IPS DF 6.9 (cell line): ENCODE measurements around the gene KMT5C.

Experiments
- DNase-seq: peaks from one replicate; pipeline ENCODE4 v3.0.0-alpha.2; 2013; ENCODE audit warnings: low read depth, low spot score
- H3K27ac ChIP-seq: one replicate; pipeline ENCODE4 v1.5.1; 2013; ENCODE audit warnings: low read length, control low read depth
- H3K27me3 ChIP-seq: 2 replicates; pipeline ENCODE4 v1.6.1; 2013; ENCODE audit warnings: mild to moderate bottlenecking, low read length; ENCODE audit not compliant: control insufficient read depth, insufficient read depth
- H3K36me3 ChIP-seq: 2 replicates; pipeline ENCODE4 v1.6.1; 2013; ENCODE audit warnings: low read length; ENCODE audit not compliant: control insufficient read depth, insufficient read depth
- H3K4me1 ChIP-seq: 2 replicates; pipeline ENCODE4 v1.6.1; 2013; ENCODE audit warnings: low read length; ENCODE audit not compliant: control insufficient read depth, insufficient read depth
- H3K4me3 ChIP-seq: 2 replicates; pipeline ENCODE4 v1.5.1; 2013; ENCODE audit warnings: mild to moderate bottlenecking, low read length
- H3K9me3 ChIP-seq: 2 replicates; pipeline ENCODE4 v1.6.1; 2013; ENCODE audit warnings: low read length, inconsistent platforms; ENCODE audit not compliant: control insufficient read depth, insufficient read depth
- whole genome bisulfite sequencing: extraction: QIAGEN DNeasy Blood & Tissue Kit; methylation state at CpG from one replicate; pipeline ENCODE4 v1.1.7; 2013; ENCODE audit warnings: mixed read lengths, missing lambda C conversion rate; ENCODE audit not compliant: insufficient read length, insufficient coverage; 5-methylcytosine and 5-hydroxymethylcytosine counted together

The KMT5C gene

GRCh38 chr19:55347442-55348009 is 7.8 kb downstream of the KMT5C start:
- Histone ChIP-seq H3K4me3 (no peak overlapping the region), H3K27ac (no peak overlapping the region), H3K27me3 (no peaks in the 10 kb centered on the region), H3K9me3 (no peaks in the 10 kb centered on the region), H3K4me1 (peaks cover 16% of the 10 kb centered on the region), H3K36me3 (peaks cover 15% of the 10 kb centered on the region)
- no peak for DNase-seq
- WGBS, result no CpG with 5 or more reads among the region's 10 CpGs

- peaks cover 16% of the 10 kb centered on the region for H3K4me1 ChIP-seq
- peaks cover 12% of the 10 kb centered on the region for H3K36me3 ChIP-seq
- peaks cover 5% of the 10 kb centered on the region; the same call in 1 of the 2 replicates for H3K27me3 ChIP-seq
- peak overlapping the region; percentile 56 for H3K27ac ChIP-seq
- DNase-seq, result no peak
- H3K4me3 ChIP-seq, result no peak overlapping the region
- no CpG with 5 or more reads among the region's 22 CpGs for WGBS
- H3K9me3 ChIP-seq, result no peaks in the 10 kb centered on the region
Measured at GRCh38 chr19:55348317-55349034, 8.8 kb downstream of the KMT5C start.

DNA sequence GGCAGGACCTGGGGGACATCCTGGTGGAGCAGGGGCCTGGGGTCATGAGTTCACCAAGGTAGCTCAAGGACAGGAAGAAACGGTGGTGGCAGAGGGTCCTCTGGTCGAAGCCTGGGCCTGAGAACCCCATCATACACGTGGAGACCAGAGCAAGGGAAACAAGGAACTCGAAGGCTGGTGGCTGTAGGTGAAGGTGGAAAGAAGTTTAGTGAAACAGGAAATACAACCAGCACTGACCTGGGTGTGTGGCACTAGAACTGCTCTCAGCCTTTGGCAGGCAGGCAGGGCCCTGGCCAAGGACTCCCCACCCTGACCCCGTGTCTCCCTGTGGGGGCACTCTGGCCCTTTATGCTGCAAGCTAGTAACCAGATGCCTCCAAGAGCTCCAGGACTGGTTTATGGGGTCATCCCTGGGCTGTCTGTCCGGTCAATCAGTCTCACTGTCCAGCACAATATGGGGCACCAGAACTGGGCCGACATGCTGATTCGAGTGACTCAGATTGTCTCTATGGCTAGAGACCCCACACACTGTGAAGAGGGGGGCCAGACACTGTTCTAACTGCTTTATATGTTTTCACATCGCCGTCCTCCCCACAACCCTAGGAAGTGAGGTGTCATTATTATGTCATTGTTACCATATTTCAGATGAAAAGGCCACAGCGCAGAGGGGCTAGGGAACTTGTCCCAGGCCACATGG is 11.1 kb downstream of the KMT5C start:
- no CpG with 5 or more reads among the region's 11 CpGs for WGBS
- no peak overlapping the region for H3K27ac ChIP-seq
- H3K4me1 ChIP-seq, result peaks cover 16% of the 10 kb centered on the region
- no peak overlapping the region for H3K4me3 ChIP-seq
- H3K9me3 ChIP-seq, result no peaks in the 10 kb centered on the region
- no peak for DNase-seq
- H3K27me3 ChIP-seq, result peaks cover 7% of the 10 kb centered on the region; the same call in 1 of the 2 replicates
- peaks cover 8% of the 10 kb centered on the region for H3K36me3 ChIP-seq

DNA sequence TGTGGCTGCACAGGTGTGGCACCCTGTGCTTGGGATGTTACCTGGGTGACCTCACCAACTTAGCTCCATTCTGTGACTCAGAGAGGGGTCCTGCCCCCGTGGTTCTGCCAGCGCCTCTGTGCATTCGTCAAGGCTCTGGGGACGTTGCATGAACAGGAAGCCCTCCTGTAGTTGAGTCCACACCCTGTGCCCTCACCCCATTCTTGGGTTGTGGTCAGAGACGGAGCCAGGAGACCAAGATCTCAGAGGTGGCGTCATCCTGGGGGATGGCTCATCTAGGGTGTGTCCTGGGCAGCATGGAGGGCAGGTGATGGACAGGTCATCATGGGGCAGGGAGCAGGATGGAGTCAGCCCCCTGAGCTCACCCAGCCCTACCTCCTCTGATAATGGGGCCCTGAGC is 12.4 kb downstream of the KMT5C start:
- peaks cover 5% of the 10 kb centered on the region for H3K36me3 ChIP-seq
- no peaks in the 10 kb centered on the region for H3K9me3 ChIP-seq
- peaks cover 7% of the 10 kb centered on the region; the same call in 1 of the 2 replicates for H3K27me3 ChIP-seq
- H3K27ac ChIP-seq, result no peak overlapping the region
- H3K4me1 ChIP-seq, result peaks cover 16% of the 10 kb centered on the region
- no peak for DNase-seq
- no CpG with 5 or more reads among the region's 6 CpGs for WGBS
- no peak overlapping the region for H3K4me3 ChIP-seq

DNA sequence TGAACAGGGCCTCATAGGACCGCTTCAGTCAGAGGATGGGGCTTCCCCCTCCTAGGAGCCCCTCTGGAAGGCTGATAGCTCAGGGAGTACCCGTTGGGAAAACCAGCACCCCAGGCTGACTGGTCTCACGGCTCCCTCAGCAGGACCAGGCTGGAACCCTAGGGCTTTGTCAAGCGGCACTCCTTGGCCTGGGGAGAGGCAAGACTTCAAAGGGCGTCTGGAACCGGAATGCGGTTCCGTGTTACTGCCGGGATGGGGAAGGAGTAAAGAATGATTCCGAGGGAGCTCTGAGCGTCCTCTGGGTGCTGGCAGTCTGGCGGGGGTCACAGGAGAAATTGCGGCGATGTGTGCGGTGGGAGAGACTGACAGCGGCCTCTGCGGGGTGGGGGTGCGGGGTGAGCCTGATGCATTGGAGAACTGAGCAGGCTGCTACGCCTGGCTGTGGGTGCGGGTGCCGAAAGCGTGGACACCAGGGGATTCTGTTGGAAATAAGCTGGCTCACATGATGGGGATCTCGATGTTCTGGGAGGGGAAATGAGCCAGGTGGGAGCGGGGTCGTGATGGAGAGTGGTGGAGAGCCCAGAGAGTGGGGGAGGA is 13.0 kb downstream of the KMT5C start:
- WGBS, result no CpG with 5 or more reads among the region's 25 CpGs
- Histone ChIP-seq H3K4me3 (no peak overlapping the region), H3K9me3 (no peaks in the 10 kb centered on the region), H3K27ac (no peak overlapping the region), H3K4me1 (peaks cover 12% of the 10 kb centered on the region), H3K27me3 (peaks cover 7% of the 10 kb centered on the region; the same call in 1 of the 2 replicates), H3K36me3 (no peaks in the 10 kb centered on the region; the same call in 1 of the 2 replicates)
- DNase-seq, result no peak

GRCh38 chr19:55353356-55353802 is 13.7 kb downstream of the KMT5C start:
- Histone ChIP-seq H3K27me3 (peaks cover 7% of the 10 kb centered on the region; the same call in 1 of the 2 replicates), H3K36me3 (no peaks in the 10 kb centered on the region), H3K9me3 (no peaks in the 10 kb centered on the region), H3K4me1 (peaks cover 7% of the 10 kb centered on the region), H3K4me3 (peak overlapping the region; percentile 55; the same call in 1 of the 2 replicates), H3K27ac (no peak overlapping the region)
- no peak for DNase-seq
- WGBS, result no CpG with 5 or more reads among the region's 24 CpGs

GRCh38 chr19:55353803-55354697 is 14.4 kb downstream of the KMT5C start:
- Histone ChIP-seq H3K4me3 (peak overlapping the region; percentile 55; the same call in 1 of the 2 replicates), H3K27me3 (peaks cover 7% of the 10 kb centered on the region; the same call in 1 of the 2 replicates), H3K27ac (no peak overlapping the region), H3K9me3 (no peaks in the 10 kb centered on the region), H3K4me1 (peaks cover 4% of the 10 kb centered on the region), H3K36me3 (no peaks in the 10 kb centered on the region)
- DNase-seq, result no peak
- no CpG with 5 or more reads among the region's 72 CpGs for WGBS

DNA sequence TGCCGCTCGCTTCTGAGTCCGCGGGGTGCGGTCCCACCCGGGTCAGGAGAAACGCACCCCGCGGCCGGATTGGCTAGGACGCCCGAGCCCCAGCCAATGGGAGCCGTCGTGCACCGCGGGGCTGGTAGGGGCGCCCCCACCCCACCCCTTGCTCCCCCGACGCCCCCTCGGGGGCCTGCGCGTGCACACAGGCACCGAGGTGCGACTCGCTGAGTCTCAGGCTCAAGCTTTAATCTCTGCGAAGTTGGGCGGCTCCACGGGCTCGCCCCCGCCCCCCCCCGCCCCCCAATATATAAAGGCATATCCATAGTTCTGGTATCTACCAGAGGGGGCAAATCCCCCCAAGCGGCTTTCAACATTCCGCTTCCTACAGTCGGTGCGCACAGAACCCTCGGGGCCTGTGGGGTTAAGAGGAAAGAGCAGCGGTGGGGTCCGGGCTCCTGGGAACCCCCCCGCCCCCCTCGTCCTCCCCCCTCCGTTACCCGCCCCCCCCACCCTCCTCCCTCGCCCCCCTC is 15.1 kb downstream of the KMT5C start, which contains the start of gene COX6B2:
Gene COX6B2 (minus strand): TSS at position 22 of the 515 bp plus-strand sequence. CDS start 198 bp downstream, outside the sequence.
- Histone ChIP-seq H3K36me3 (no peaks in the 10 kb centered on the region), H3K9me3 (no peaks in the 10 kb centered on the region), H3K4me3 (peak within 1 kb of the TSS; percentile 55; the same call in 1 of the 2 replicates), H3K27me3 (peaks cover 7% of the 10 kb centered on the region; the same call in 1 of the 2 replicates), H3K4me1 (peaks cover 4% of the 10 kb centered on the region), H3K27ac (no peak within 1 kb of the TSS)
- no CpG with 5 or more reads among the region's 43 CpGs for WGBS
- DNase-seq, result no peak

- Histone ChIP-seq H3K27me3 (peaks cover 7% of the 10 kb centered on the region; the same call in 1 of the 2 replicates), H3K27ac (no peak overlapping the region), H3K4me3 (no peak overlapping the region), H3K9me3 (no peaks in the 10 kb centered on the region), H3K4me1 (peaks cover 3% of the 10 kb centered on the region), H3K36me3 (no peaks in the 10 kb centered on the region)
- WGBS, result no CpG with 5 or more reads among the region's 13 CpGs
- no peak for DNase-seq
Measured at GRCh38 chr19:55355213-55355821, 15.6 kb downstream of the KMT5C start.
